GM12865 (cell line): ENCODE results near the gene CA10.

ENCODE experiments used
- DNase-seq: peaks from one replicate; pipeline ENCODE4 v3.0.0; 2010; ENCODE audit warnings: low read depth
- H3K4me3 ChIP-seq: 2 replicates; pipeline ENCODE4 v1.5.1; 2011; ENCODE audit warnings: mild to moderate bottlenecking, low read depth, low read length, control low read depth
- TF ChIP-seq, protein P1 (sequence below): IDR thresholded peaks from 2 replicates; pipeline ENCODE4 v1.5.1; 2011; ENCODE audit warnings: low read length, control low read depth, low read depth, inconsistent platforms; ENCODE audit not compliant: insufficient read depth; ENCODE audit errors: missing control alignments

Gene CA10

DNA sequence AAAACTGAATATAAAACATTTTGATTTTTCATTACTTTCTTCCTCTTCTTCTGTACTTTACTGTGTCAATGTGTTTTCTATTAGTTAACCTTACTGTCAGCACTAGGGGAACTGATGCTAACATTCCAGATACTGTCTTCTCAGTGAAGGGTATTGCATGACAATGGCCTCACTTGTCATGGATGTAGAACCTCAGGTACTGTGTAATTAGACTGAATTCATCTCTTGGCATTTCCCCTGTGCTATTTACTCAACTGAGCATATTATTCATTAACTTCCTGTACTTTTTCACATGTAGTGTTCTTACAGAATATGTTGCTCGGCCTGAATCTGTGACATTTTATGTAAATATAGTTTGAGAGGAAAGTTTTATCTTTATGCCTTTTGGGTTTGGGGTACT is 237.0 kb downstream of the CA10 start:
- TF ChIP-seq, protein P1, sequence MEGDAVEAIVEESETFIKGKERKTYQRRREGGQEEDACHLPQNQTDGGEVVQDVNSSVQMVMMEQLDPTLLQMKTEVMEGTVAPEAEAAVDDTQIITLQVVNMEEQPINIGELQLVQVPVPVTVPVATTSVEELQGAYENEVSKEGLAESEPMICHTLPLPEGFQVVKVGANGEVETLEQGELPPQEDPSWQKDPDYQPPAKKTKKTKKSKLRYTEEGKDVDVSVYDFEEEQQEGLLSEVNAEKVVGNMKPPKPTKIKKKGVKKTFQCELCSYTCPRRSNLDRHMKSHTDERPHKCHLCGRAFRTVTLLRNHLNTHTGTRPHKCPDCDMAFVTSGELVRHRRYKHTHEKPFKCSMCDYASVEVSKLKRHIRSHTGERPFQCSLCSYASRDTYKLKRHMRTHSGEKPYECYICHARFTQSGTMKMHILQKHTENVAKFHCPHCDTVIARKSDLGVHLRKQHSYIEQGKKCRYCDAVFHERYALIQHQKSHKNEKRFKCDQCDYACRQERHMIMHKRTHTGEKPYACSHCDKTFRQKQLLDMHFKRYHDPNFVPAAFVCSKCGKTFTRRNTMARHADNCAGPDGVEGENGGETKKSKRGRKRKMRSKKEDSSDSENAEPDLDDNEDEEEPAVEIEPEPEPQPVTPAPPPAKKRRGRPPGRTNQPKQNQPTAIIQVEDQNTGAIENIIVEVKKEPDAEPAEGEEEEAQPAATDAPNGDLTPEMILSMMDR: no peak
- no peak overlapping the region for H3K4me3 ChIP-seq
- no peak for DNase-seq

DNA sequence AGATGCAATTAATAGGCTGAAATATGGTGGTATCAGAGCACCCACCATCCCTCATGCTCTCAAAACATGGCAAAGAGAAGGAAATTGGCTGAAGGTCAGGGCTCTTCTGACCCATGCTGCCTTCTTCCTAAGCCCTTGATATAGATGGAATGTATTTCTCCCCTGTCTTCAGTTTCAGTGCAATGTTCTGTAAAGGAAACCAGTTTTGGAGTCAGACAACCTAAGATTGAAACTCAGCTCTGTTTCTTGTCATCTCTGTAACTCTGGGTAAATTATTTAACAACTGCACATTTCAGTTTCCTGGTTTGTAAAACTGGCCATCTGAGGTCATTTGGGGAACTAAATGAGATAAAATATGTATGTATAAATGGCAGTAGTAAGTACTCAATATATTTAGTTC is 243.9 kb downstream of the CA10 start:
- no peak for DNase-seq
- TF ChIP-seq, protein P1: no peak
- H3K4me3 ChIP-seq: no peak overlapping the region

DNA sequence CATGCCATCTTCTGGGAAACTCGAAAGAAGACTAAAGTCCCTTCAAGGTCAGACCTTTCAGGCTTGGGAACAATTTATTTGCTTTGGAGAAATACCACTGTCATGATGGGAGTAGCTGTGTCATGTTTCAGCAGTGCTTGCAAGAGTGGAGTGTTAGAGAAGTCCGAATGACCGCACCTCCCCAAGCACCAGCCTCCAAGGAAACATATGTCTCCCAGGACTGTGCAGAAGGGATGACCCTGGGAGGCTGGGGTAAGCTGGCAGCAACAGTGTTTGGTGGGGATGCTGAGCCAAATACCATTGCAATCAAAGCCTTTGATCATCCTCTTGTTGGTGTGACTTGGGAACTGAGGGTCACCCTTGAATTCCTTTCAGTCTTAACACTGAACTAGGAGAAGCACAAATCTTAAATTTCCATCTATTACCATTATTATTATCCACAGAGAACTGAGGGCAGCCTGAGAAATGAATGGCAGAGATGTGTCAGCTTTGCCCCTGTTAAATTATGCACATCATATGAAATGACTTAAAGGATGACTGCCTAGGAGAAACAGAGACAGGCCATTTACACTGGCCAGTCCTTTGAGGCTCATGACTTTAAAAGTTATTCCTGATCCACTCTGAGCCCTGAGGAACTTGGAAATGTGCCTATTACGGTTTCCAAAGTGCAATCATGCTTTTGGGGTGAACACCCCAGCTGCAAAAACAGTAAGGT is 244.9 kb downstream of the CA10 start:
- no peak for DNase-seq
- TF ChIP-seq, protein P1: no peak
- no peak overlapping the region for H3K4me3 ChIP-seq

DNA sequence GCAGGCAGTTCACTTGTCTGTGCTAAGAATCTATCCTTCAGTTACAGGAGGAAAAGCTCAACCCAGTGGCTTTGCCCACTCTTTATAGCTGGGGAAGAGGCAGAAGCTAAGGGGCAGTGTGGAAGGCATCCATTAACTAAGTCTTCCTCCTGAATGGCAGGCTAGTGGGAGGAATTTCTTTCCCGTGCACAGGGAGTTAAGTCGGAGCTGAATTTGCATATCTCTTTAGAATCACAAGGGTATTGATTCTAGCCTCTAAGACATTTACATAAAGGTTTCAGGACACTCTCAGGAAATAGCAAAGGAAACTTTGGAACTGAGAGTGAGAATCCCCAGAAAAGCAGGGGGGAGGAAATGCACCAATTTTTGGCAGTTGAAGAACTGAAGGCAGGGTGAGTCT is 245.6 kb downstream of the CA10 start:
- H3K4me3 ChIP-seq: no peak overlapping the region
- DNase-seq: no peak
- TF ChIP-seq, protein P1: no peak

DNA sequence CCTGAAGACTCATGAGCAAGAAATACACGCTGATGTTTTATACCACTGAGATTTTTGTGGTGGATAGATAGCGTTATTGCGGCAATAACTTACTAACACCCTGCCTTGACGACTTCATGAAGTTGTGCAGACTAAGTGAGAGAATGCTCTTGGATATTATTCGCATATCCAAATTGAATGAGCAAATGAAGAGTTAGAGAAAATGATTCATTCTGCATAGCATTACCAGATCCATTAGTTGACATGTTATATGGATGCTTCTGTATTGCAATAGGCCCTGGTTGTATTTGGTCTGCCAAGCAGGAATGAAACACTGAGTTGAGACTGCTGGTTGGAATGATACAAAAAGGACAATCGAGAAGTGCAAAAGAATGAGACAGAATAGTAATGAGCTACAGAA is 247.3 kb downstream of the CA10 start:
- no peak overlapping the region for H3K4me3 ChIP-seq
- TF ChIP-seq, protein P1: no peak

DNA sequence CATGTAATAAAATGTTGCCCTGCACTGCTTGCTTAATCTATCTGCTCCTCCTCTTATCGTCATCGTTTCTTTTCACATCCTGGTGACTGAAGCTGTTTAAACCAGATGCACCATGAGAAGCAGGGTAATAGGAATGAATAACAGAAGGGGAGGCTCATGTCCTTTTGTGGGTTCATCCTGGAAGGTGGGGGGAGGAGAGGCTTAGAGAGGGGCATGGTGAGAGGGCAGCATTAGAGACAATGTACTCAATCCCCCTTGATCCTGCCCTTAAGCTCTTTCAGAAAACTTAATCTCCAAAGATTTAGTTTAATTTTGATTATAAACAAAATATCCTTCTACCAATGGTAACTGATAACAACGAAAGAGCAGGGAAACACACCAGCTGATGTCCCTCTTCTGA is 248.5 kb downstream of the CA10 start:
- no peak for DNase-seq
- H3K4me3 ChIP-seq: no peak overlapping the region
- TF ChIP-seq, protein P1: no peak

More for the DNA sequence above, 247.3 kb downstream of the CA10 start:
- no peak for DNase-seq
